Peyer's patch (tissue), 4 donors: ENCODE data around the gene METAP1D. TPM values are rescaled to one million over a fixed set of nuclear protein-coding genes. Genes with fewer than 3 reads are reported as not detected.

ENCODE experiments used
- DNase-seq, 3 donors: peaks; one replicate each; pipeline ENCODE4 v3.0.0-alpha.2; 2017 to 2019
- H3K27ac ChIP-seq, 4 donors: fragments of 200-600 bp; sonication (generic); one replicate each; pipeline ENCODE4 v1.5.1; 2016 to 2019
- H3K27me3 ChIP-seq, 2 donors: fragments of 200-600 bp; sonication (generic); one replicate each; pipeline ENCODE4 v1.5.1; 2019
- H3K36me3 ChIP-seq, 3 donors: fragments of 200-600 bp; sonication (generic); one replicate each; pipeline ENCODE4 v1.5.1; 2016 to 2019
- H3K4me1 ChIP-seq, 4 donors: fragments of 200-600 bp; sonication (generic); one replicate each; pipeline ENCODE4 v1.5.1; 2016 to 2019
- H3K4me3 ChIP-seq, 4 donors: fragments of 200-600 bp; sonication (generic); 1 replicate in 3 of 4; 2 replicates in 1 of 4; pipeline ENCODE4 v1.5.1; 2016 to 2019; ENCODE audit warnings: mild to moderate bottlenecking in 1 of 4
- H3K9me3 ChIP-seq, 4 donors: fragments of 200-600 bp; sonication (generic); one replicate each; pipeline ENCODE4 v1.5.1; 2016 to 2019; ENCODE audit warnings: mild to moderate bottlenecking in 1 of 4
- POLR2A ChIP-seq, 2 donors: fragments of 450-650 bp; IDR thresholded peaks; one replicate each; pipeline ENCODE4 v1.5.1; 2017; ENCODE audit warnings: antibody characterized with exemption in 2 of 2, mild to moderate bottlenecking in 2 of 2, moderate library complexity in 2 of 2
- total RNA-seq, 4 donors: library from RNA; depleted of rRNA; stranded (reverse); fragments of >200 nt; gene quantifications; one replicate each; pipeline ENCODE4 v1.1.0, GENCODE V29; 2016
- TF ChIP-seq, protein P1 (sequence below), 6 experiments: fragments of 450-650 bp in 4 of 6; fragments of 200-600 bp in 2 of 6; sonication (generic) in 1 of 6; IDR thresholded peaks; one replicate each; pipeline ENCODE4 v1.5.1; 2017 to 2019; ENCODE audit warnings: antibody characterized with exemption in 6 of 6, mild to moderate bottlenecking in 3 of 6, moderate library complexity in 1 of 6

The METAP1D gene
- total RNA-seq, 4 donors from 2014 or later: 3.3 to 33.0 (median 6.5) TPM

DNA sequence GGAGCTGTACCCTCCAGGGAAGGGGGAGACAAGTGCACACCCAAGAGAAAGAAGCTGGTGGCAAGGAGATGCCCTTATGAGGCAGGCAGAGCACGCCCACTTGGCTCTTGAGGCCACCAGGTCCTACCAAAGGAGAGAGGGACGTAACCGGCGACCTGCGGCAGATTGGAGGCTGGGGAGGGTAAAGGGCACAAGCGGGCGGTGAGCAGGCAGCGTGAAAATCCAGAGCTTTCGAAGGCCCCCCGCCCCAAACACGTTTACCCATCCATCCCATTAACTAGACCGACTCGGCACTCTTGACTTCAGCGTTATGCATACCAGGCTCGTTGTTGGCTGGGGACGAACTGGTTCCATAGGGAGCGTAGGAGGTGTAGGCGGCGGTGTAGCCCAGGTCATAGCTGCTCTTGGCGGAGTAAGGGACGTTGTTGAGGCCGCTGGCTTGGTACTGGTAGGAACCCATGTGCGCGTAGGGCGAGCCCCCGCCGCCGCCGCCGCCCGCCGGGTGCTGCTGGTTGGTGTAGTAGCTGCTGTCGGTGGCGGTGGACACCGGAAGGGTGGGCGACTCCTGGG, 102.2 kb downstream of the METAP1D start:
- peak in 1 of 3 donors; percentile 56 for DNase-seq

DNA sequence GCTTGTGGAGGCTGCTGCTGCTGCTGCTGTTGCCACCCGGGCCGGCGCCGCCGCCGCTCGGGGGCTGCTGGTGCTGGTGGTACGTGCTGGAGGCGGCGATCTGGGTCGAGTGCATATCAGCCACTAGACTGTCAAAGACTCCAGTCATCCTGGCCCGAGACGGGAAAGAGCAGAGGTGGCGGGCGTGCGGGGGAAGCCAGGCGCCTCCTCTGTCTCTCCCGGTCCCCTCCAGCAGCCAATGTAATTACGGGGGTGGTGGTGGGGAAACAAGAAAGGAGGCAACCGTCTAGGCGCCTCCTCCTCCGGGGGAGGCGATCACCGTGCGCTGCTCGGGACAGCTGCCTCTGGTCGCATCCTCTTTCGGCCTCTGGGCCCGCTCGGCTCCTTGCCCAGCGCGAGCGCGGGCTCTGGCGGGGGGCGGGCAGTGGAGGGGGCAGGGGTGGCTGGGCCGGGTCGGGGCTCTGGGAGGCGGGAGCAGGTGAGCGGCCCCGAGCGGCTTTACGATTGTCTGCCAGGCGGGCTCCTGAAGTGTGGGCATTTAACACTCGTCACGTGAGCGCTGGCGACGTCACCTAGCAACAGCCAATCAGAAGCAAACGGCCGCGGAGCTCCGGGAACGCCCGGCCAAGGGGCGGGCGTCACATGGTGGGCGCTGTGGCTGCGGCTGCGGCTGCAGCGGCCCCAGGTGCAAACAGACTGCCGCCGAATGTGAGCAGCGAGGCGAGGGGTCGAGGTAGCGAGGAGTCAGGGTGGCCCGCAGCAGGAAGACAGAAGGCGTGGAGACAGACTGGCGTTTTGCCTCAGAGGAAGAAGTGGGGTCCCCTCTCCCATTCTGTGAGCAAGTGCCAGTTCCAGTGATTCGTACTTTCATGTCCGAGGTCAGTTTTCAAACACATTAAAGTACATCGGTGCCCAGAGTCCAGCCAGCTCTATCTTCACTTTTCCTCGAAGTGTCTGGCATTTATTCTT, 102.9 kb downstream of the METAP1D start, which contains the start of gene DLX2:
TSS of gene DLX2 (minus strand) at position 510 of the 969 bp plus-strand sequence. CDS start at position 148, 362 bp downstream.
- Histone ChIP-seq H3K9me3 (no peaks in the 10 kb centered on the region), H3K27me3 (peaks cover 0 to 75% of the 10 kb centered on the region in 2 donors), H3K27ac (no peak within 1 kb of the TSS), H3K36me3 (no peaks in the 10 kb centered on the region), H3K4me3 (peak within 1 kb of the TSS; percentile 38 to 58 (median 52)), H3K4me1 (peaks cover 0 to 64% (median 28%) of the 10 kb centered on the region in 4 donors)
- DNase-seq: peak; percentile 71 to 90 (median 89)
- TF ChIP-seq, protein P1, sequence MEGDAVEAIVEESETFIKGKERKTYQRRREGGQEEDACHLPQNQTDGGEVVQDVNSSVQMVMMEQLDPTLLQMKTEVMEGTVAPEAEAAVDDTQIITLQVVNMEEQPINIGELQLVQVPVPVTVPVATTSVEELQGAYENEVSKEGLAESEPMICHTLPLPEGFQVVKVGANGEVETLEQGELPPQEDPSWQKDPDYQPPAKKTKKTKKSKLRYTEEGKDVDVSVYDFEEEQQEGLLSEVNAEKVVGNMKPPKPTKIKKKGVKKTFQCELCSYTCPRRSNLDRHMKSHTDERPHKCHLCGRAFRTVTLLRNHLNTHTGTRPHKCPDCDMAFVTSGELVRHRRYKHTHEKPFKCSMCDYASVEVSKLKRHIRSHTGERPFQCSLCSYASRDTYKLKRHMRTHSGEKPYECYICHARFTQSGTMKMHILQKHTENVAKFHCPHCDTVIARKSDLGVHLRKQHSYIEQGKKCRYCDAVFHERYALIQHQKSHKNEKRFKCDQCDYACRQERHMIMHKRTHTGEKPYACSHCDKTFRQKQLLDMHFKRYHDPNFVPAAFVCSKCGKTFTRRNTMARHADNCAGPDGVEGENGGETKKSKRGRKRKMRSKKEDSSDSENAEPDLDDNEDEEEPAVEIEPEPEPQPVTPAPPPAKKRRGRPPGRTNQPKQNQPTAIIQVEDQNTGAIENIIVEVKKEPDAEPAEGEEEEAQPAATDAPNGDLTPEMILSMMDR (IDR thresholded peaks at IDR 0.05): no peak
- TF ChIP-seq POLR2A (IDR thresholded peaks at IDR 0.05): no peak

More for the DNA sequence above, 102.2 kb downstream of the METAP1D start:
- H3K4me3 ChIP-seq: peak overlapping the region; percentile 38 to 58 (median 52)
- H3K27ac ChIP-seq: no peak overlapping the region
- H3K27me3 ChIP-seq: peaks cover 0 to 76% of the 10 kb centered on the region in 2 donors
- H3K9me3 ChIP-seq: no peaks in the 10 kb centered on the region
- H3K36me3 ChIP-seq: no peaks in the 10 kb centered on the region
- H3K4me1 ChIP-seq: peaks cover 0 to 70% (median 30%) of the 10 kb centered on the region in 4 donors
- no peak for TF ChIP-seq POLR2A (IDR thresholded peaks at IDR 0.05)
- TF ChIP-seq, protein P1 (IDR thresholded peaks at IDR 0.05): no peak

DNA sequence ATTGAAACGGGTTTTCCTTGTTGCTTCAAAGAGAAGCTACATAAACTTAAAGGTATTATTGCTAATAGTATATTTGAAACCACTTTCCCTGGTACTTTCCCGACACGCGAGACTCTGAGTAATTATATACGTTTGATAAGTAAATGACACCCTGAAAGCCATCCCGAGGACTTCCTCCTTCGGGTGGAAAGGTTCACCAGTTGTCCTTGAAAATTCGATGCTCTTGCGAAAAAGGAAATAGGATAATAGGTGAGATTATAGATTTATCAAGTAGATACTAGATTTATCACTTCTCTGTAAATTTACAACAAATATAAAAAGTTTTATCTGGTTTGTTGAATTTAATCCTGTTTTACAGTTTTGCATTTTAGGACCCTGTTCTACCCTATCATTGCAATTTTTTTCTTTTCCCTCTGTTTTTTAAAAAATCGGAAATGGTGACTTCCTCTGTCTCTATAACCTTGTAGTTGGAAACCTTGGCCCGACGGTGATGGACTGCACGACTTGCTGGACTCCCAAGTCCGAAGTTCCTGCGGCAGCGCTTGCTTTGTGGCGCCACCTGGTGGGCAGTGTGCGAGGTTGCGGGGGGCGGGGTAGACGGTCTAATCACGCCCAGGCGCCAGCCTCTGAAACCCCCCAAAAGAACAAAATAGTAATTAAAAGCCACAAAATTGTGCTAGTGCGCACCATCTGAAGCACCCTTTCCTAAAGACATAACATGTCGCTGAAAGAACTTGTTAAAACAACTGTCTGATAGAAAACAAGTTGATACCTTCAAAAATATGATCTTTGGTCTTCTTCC, 103.9 kb downstream of the METAP1D start:
- Histone ChIP-seq H3K36me3 (no peaks in the 10 kb centered on the region), H3K4me1 (peaks cover 0 to 63% (median 28%) of the 10 kb centered on the region in 4 donors), H3K4me3 (peak overlapping the region in 2 of 4 donors; percentile 55 to 58), H3K9me3 (no peaks in the 10 kb centered on the region), H3K27ac (no peak overlapping the region), H3K27me3 (peaks cover 0 to 73% of the 10 kb centered on the region in 2 donors)
- TF ChIP-seq, protein P1 (IDR thresholded peaks at IDR 0.05): peak; percentile 63 to 92 (median 80)
- TF ChIP-seq POLR2A (IDR thresholded peaks at IDR 0.05): no peak
- peak; percentile 41 to 88 (median 86) for DNase-seq

DNA sequence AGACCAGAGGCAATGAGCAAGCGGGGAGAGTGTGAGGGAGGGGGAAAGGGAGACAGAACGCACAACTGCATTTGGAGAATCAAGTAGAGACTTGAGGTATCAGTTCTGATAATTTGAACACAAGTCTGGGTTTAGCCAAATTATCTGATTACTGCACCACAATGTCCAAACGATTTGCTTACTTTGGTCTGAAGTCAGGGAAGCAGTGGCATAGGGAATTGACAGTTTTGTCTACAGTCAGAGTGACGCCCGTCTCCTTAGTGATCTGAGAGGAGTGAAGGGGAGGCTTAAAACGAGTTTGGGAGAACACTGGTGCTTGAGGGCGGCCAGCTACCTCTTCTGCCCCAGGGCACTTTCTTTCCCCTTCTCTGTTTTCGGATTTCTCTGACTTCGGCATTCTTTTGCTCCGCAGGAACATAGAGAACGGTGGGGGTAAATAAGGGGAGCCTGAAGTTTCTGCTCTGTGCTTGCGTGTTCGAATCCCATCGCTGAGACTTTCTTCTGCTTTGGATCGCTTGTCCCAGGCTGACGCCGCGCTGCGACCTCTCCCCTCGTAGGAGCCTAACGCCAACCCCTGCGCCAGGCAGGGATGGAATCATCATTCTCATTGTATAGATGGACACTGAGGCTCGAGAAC, 105.8 kb downstream of the METAP1D start:
- H3K4me1 ChIP-seq: peaks cover 0 to 45% (median 21%) of the 10 kb centered on the region in 4 donors
- H3K27ac ChIP-seq: no peak overlapping the region
- H3K4me3 ChIP-seq: no peak overlapping the region
- TF ChIP-seq POLR2A (IDR thresholded peaks at IDR 0.05): no peak
- TF ChIP-seq, protein P1 (IDR thresholded peaks at IDR 0.05): no peak
- H3K27me3 ChIP-seq: peaks cover 0 to 54% of the 10 kb centered on the region in 2 donors
- H3K9me3 ChIP-seq: no peaks in the 10 kb centered on the region
- no peaks in the 10 kb centered on the region for H3K36me3 ChIP-seq
- DNase-seq: no peak
